ENCODE measurements around the gene SIPA1L3.

DNA sequence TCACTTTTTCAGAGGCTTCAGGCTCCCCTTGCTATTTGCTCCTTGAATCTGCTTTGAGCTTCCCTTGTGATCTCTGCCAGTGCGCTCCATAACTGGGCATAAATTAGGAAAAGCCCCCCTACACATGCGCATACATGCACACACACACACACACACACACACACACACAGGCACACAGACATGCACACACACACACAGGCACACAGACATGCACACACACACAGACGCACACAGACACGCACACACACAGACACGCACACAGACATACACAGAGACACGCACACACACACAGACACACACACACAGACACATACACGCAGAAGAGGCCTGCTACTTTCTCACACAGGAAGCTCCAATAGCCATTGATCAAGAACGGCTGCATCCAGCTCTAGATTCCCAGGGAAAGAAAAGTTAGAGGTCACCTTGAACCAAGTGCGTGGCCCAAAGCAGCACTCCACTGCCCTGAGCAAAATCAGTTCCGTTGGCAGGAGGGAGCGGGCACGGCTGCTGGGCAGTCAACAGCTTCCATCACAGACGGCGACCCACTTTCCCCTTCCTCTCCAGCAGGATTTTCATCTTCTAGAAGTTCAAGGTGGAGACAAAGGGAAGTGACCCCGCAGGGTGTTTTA lies 171.4 kb downstream of the SIPA1L3 start:
- TF ChIP-seq, protein P1, sequence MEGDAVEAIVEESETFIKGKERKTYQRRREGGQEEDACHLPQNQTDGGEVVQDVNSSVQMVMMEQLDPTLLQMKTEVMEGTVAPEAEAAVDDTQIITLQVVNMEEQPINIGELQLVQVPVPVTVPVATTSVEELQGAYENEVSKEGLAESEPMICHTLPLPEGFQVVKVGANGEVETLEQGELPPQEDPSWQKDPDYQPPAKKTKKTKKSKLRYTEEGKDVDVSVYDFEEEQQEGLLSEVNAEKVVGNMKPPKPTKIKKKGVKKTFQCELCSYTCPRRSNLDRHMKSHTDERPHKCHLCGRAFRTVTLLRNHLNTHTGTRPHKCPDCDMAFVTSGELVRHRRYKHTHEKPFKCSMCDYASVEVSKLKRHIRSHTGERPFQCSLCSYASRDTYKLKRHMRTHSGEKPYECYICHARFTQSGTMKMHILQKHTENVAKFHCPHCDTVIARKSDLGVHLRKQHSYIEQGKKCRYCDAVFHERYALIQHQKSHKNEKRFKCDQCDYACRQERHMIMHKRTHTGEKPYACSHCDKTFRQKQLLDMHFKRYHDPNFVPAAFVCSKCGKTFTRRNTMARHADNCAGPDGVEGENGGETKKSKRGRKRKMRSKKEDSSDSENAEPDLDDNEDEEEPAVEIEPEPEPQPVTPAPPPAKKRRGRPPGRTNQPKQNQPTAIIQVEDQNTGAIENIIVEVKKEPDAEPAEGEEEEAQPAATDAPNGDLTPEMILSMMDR (IDR thresholded peaks at IDR 0.05), result no peak
- TF ChIP-seq, protein P2, sequence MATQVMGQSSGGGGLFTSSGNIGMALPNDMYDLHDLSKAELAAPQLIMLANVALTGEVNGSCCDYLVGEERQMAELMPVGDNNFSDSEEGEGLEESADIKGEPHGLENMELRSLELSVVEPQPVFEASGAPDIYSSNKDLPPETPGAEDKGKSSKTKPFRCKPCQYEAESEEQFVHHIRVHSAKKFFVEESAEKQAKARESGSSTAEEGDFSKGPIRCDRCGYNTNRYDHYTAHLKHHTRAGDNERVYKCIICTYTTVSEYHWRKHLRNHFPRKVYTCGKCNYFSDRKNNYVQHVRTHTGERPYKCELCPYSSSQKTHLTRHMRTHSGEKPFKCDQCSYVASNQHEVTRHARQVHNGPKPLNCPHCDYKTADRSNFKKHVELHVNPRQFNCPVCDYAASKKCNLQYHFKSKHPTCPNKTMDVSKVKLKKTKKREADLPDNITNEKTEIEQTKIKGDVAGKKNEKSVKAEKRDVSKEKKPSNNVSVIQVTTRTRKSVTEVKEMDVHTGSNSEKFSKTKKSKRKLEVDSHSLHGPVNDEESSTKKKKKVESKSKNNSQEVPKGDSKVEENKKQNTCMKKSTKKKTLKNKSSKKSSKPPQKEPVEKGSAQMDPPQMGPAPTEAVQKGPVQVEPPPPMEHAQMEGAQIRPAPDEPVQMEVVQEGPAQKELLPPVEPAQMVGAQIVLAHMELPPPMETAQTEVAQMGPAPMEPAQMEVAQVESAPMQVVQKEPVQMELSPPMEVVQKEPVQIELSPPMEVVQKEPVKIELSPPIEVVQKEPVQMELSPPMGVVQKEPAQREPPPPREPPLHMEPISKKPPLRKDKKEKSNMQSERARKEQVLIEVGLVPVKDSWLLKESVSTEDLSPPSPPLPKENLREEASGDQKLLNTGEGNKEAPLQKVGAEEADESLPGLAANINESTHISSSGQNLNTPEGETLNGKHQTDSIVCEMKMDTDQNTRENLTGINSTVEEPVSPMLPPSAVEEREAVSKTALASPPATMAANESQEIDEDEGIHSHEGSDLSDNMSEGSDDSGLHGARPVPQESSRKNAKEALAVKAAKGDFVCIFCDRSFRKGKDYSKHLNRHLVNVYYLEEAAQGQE (IDR thresholded peaks at IDR 0.05; ENCODE audit: insufficient read depth in 1 of 2, low read depth in 2 of 2, low read length in 1 of 2), result no peak
- TF ChIP-seq POLR2AphosphoS5 (IDR thresholded peaks at IDR 0.05; ENCODE audit: low read depth, low read length) (no peak), TCF7L2 (IDR thresholded peaks at IDR 0.05; ENCODE audit: low read depth, low read length) (no peak)

Measured in Panc1 (cell line).